Stomach (tissue), 9 donors: ENCODE measurements around the gene SPC24. TPM values are rescaled to one million over a fixed set of nuclear protein-coding genes. Genes with fewer than 3 reads are reported as not detected.
A peak's percentile ranks its signal among the peaks of the same experiment; 100 is the strongest.

ENCODE experiments used
- DNase-seq, 2 donors: peaks; one replicate each; pipeline versions ENCODE4 v3.0.0 to v3.0.0-alpha.2; 2013 to 2019
- H3K27ac ChIP-seq, 5 donors: fragments of 200-600 bp in 4 of 5; sonication (generic) in 4 of 5; one replicate each; pipeline ENCODE4 v1.5.1; 2013 to 2019; ENCODE audit warnings: mild to moderate bottlenecking in 1 of 5, moderate library complexity in 1 of 5
- H3K27me3 ChIP-seq, 3 donors: fragments of 200-600 bp; sonication (generic); one replicate each; pipeline ENCODE4 v1.5.1; 2017 to 2019; ENCODE audit warnings: mixed run types in 1 of 3
- H3K36me3 ChIP-seq, 4 donors: fragments of 200-600 bp; sonication (generic); 1 replicate in 3 of 4; 2 replicates in 1 of 4; pipeline ENCODE4 v1.5.1; 2016 to 2019
- H3K4me1 ChIP-seq, 4 donors: fragments of 200-600 bp; sonication (generic); one replicate each; pipeline ENCODE4 v1.5.1; 2016 to 2019
- H3K4me3 ChIP-seq, 4 donors: fragments of 200-600 bp; sonication (generic) in 3 of 4; one replicate each; pipeline ENCODE4 v1.5.1; 2016 to 2019; ENCODE audit warnings: mild to moderate bottlenecking in 1 of 4
- H3K9me3 ChIP-seq, 4 donors: fragments of 200-600 bp; sonication (generic); one replicate each; pipeline ENCODE4 v1.5.1; 2016 to 2019
- CTCF ChIP-seq, 7 experiments: fragments of 450-650 bp in 4 of 7; fragments of 200-600 bp in 3 of 7; sonication (generic) in 3 of 7; IDR thresholded peaks; one replicate each; pipeline ENCODE4 v1.5.1; 2016 to 2019; ENCODE audit warnings: antibody characterized with exemption in 7 of 7, control low read depth in 2 of 7, mild to moderate bottlenecking in 1 of 7
- EP300 ChIP-seq: sonication (generic); formaldehyde crosslinking; IDR thresholded peaks from one replicate; pipeline ENCODE4 v1.6.1; 2017; ENCODE audit warnings: antibody characterized with exemption
- POLR2A ChIP-seq, 4 donors: fragments of 450-650 bp; IDR thresholded peaks; one replicate each; pipeline ENCODE4 v1.6.1; 2016; ENCODE audit warnings: antibody characterized with exemption in 4 of 4, control low read depth in 2 of 4, mild to moderate bottlenecking in 1 of 4, moderate library complexity in 1 of 4
- POLR2AphosphoS5 ChIP-seq, 3 donors: sonication (generic); formaldehyde crosslinking; IDR thresholded peaks; one replicate each; pipeline ENCODE4 v1.6.1; 2016; ENCODE audit warnings: antibody characterized with exemption in 3 of 3
- WGBS, 5 donors: extraction: QIAGEN DNeasy Blood & Tissue Kit in 3 of 5; methylation state at CpG; one replicate each; pipeline versions ENCODE4 v1.1.5 to v1.1.7; 2013 to 2018; 5-methylcytosine and 5-hydroxymethylcytosine counted together
- intact Hi-C: fragments of 100-400 bp; cut with DNase I; formaldehyde crosslinking; loops from one replicate; pipeline ENCODE4 v1.15.1; 2023; ENCODE audit warnings: low total_unique reads
- polyA plus RNA-seq, 3 donors: library from polyadenylated mRNA; stranded (reverse); fragments of 200-250 nt; gene quantifications; one replicate each; pipeline ENCODE4 v1.2.3, GENCODE V29; 2013
- total RNA-seq, 5 donors: library from RNA; depleted of rRNA; stranded (reverse); fragments of >200 nt; gene quantifications; one replicate each; pipeline versions ENCODE4 v1.1.0 to v1.2.3, GENCODE V29; 2014 to 2016
- donor health status: healthy with polysubstance abuse.
- donor health status: Bipolar disorder and iron deficiency.
- donor health status: healthy.

SPC24 gene
- total and polyA plus RNA-seq, 8 donors: 3.7 to 20.4 (median 9.2) TPM; not detected in 2

GRCh38 chr19:11173516-11174155 lies 18.1 kb upstream of the SPC24 start:
- Histone ChIP-seq H3K27ac (peak overlapping the region in 2 of 5 donors; percentile 2 to 18), H3K4me1 (peaks cover 0 to 22% (median 10%) of the 10 kb centered on the region in 4 donors), H3K4me3 (no peak overlapping the region), H3K27me3 (no peaks in the 10 kb centered on the region), H3K9me3 (no peaks in the 10 kb centered on the region), H3K36me3 (peaks cover 83 to 100% (median 99%) of the 10 kb centered on the region in 4 donors)
- WGBS, 5 donors: 76 to 93% (median 82%) methylated on average over 7 to 8 of the region's 8 CpGs
- TF ChIP-seq CTCF (IDR thresholded peaks at IDR 0.05) (no peak), POLR2A (IDR thresholded peaks at IDR 0.05) (no peak), POLR2AphosphoS5 (IDR thresholded peaks at IDR 0.05) (no peak), EP300 (no peak)
- DNase-seq: no peak
- intact Hi-C loops: no loop called here

- H3K4me1 ChIP-seq: peaks cover 0 to 20% (median 7%) of the 10 kb centered on the region in 4 donors
- intact Hi-C loops: no loop called here
- WGBS, 5 donors: 81 to 89% (median 84%) methylated on average over 5 to 6 of the region's 6 CpGs
- no peaks in the 10 kb centered on the region for H3K9me3 ChIP-seq
- peak overlapping the region in 2 of 5 donors; percentile 48 to 51 for H3K27ac ChIP-seq
- TF ChIP-seq CTCF (IDR thresholded peaks at IDR 0.05) (no peak), EP300 (no peak)
- H3K4me3 ChIP-seq: no peak overlapping the region
- peaks cover 77 to 100% (median 99%) of the 10 kb centered on the region in 4 donors for H3K36me3 ChIP-seq
- no peaks in the 10 kb centered on the region for H3K27me3 ChIP-seq
- DNase-seq: no peak
Observed at GRCh38 chr19:11172576-11172975, 17.0 kb upstream of the SPC24 start.

- Histone ChIP-seq H3K4me3 (no peak overlapping the region), H3K9me3 (no peaks in the 10 kb centered on the region), H3K4me1 (peaks cover 6 to 31% (median 15%) of the 10 kb centered on the region in 4 donors), H3K36me3 (peaks cover 77 to 100% (median 99%) of the 10 kb centered on the region in 4 donors), H3K27me3 (no peaks in the 10 kb centered on the region), H3K27ac (peak overlapping the region in 4 of 5 donors; percentile 10 to 88 (median 68))
- no peak for TF ChIP-seq POLR2AphosphoS5 (IDR thresholded peaks at IDR 0.05)
- no peak for TF ChIP-seq EP300
- TF ChIP-seq CTCF (IDR thresholded peaks at IDR 0.05): no peak
- TF ChIP-seq POLR2A (IDR thresholded peaks at IDR 0.05): no peak
- intact Hi-C loops: no loop called here
- no peak for DNase-seq
- 74 to 88% (median 84%) methylated on average over 5 of the region's 5 CpGs for WGBS, 5 donors
Observed at GRCh38 chr19:11171144-11171543, 15.6 kb upstream of the SPC24 start.

GRCh38 chr19:11169896-11170678 lies 14.5 kb upstream of the SPC24 start:
- Histone ChIP-seq H3K4me1 (peaks cover 8 to 42% (median 21%) of the 10 kb centered on the region in 4 donors), H3K36me3 (peaks cover 67 to 100% (median 97%) of the 10 kb centered on the region in 4 donors), H3K27me3 (no peaks in the 10 kb centered on the region), H3K9me3 (no peaks in the 10 kb centered on the region), H3K27ac (peak overlapping the region in 4 of 5 donors; percentile 10 to 88 (median 68)), H3K4me3 (no peak overlapping the region)
- 80 to 94% (median 89%) methylated on average over 25 to 31 of the region's 31 CpGs for WGBS, 5 donors
- intact Hi-C loops: no loop called here
- DNase-seq: no peak
- TF ChIP-seq POLR2AphosphoS5 (IDR thresholded peaks at IDR 0.05): no peak
- no peak for TF ChIP-seq POLR2A (IDR thresholded peaks at IDR 0.05)
- no peak for TF ChIP-seq EP300
- TF ChIP-seq CTCF (IDR thresholded peaks at IDR 0.05): no peak
